H54 (cell line): ENCODE data around the gene ACTBL2.
"Not testable (repeated sequence)": the region's sequence is repeated elsewhere in the genome, so short reads cannot be mapped to it uniquely, and the experiment has no call there.

Experiments
- DNase-seq: peaks from one replicate; pipeline ENCODE4 v3.0.0; 2011; ENCODE audit warnings: low spot score, mixed read lengths; ENCODE audit not compliant: insufficient read length
- FAIRE-seq: peaks from 3 replicates; lab custom pipeline; 2011; peaks lifted over from hg19 to GRCh38; lab: Jason Lieb, UNC
- POLR2A ChIP-seq: IDR thresholded peaks from 2 replicates; pipeline ENCODE4 v1.6.1; 2011; ENCODE audit warnings: low read depth, mild to moderate bottlenecking, low read length

ACTBL2 gene

DNA sequence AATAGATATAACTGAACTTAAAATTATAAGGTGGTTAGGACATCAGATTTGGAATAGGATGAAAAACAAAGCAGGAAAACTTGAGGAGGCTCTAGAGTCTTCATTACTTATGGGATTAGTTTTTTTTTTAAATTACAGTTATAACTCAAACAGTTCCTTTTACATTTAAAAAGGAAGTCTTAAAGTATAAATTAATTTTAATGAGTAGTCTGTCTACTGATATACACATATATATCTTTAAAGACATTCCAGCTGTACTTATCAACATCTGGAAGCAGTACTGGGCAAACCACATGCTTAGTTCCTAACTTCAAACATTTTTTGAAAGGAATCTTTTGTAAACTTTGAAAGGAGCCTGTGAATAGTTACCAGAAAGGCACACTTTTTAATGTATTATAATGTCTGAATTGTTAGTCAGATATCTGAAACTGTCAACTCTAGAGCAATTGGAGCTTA, 6.0 kb downstream of the ACTBL2 start:
- TF ChIP-seq POLR2A = no peak
- no peak for FAIRE-seq
- DNase-seq = no peak

DNA sequence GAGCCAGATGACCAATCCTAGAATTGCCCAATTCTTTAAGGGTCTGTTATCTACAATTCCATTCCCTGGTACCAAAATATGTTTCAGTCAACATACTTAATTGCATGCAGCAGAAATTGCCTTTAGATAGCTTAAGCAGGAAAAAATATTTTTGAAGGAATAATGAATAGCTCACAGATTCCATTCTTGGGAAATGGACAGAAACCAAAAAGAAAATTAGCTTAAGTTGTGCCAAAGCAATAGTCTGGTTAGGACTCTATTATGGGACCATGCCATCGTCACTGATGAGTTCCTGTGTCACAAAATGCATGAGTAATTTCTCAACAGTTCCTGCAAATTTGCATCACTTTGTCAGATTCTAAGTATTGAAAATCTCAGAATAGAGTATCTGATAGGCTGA, 12.3 kb downstream of the ACTBL2 start:
- FAIRE-seq = no peak
- no peak for TF ChIP-seq POLR2A
- no peak for DNase-seq

DNA sequence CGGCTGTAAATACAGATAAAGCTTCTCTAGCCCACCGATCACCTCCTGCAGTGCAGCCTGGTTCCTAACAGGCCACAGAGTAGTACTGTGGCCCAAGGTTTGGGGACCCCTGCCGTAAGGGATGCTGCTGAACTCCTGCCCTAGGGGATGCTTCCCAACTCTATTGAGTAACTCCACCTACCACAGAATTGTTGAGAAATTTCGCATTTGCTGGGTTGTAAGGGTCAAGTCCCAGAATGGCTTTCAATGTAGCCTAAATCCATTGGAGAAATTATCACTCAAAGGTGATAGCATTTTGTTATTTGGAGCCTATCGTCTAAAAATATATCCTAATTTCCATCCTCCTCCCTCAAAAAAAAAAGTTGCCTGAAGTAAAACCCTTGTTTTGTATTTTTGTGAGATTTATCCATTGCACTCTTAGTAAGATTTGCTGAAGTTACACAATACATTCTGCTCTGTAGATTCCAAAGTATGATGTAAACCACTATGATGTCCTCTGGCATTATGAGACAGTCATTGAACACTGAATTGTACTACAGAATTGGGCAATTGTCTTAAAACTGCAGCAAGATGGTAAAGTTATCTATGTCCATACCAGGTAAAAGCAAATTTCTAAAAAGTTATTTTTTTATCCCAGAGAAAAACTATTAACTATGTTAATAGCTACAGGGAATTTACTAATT, 14.0 kb downstream of the ACTBL2 start:
- no peak for FAIRE-seq
- TF ChIP-seq POLR2A = no peak
- DNase-seq = no peak

DNA sequence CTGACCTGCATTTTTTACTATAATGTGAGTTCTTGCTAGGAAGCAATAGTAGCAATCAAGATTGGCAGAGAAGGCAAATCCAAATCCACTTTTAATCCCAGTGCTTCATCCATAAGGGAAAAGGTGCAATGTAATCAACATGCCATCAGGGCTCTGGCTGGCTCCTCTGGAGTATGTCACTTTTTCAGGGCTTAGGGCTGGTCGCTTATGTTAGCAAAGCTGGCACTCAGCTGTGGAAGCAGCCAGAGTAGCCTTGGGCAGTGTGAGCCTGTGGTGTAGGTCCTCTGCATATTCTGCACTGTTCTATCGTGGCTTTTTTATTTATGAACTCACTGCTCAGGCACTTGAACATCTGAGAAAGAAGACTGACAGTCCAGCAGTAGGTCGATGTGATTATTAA, 16.1 kb downstream of the ACTBL2 start:
- no peak for DNase-seq
- TF ChIP-seq POLR2A = no peak
- no peak for FAIRE-seq

DNA sequence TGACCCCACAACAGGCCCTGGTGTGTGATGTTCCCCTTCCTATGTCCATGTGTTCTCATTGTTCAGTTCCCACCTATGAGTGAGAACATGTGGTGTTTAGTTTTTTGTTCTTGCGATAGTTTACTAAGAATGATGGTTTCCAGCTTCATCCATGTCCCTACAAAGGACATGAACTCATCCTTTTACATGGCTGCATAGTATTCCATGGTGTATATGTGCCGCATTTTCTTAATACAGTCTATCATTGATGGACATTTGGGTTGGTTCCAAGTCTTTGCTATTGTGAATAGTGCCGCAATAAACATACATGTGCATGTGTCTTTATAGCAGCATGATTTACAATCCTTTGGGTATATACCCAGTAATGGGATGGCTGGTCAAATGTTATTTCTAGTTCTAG, 22.6 kb downstream of the ACTBL2 start:
- DNase-seq, FAIRE-seq: not testable (repeated sequence)

DNA sequence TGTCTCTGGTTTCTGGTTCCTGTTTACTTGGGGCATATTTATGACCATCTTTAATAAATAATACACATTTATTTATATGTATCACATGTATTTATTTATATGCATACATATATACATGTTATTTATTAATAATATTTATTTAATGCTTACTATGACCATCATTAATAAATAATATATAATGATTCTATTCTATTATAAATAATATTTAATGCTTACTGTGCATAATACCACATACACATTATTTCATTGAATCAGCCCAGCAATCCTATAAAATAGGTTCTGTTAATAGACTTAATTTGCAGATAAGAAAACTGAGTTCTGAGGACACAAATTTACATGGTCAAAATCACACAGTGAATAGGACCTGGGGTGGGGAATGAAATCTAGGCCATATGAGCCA, 24.2 kb downstream of the ACTBL2 start:
- FAIRE-seq (no peak), DNase-seq (no peak)
- no peak for TF ChIP-seq POLR2A

DNA sequence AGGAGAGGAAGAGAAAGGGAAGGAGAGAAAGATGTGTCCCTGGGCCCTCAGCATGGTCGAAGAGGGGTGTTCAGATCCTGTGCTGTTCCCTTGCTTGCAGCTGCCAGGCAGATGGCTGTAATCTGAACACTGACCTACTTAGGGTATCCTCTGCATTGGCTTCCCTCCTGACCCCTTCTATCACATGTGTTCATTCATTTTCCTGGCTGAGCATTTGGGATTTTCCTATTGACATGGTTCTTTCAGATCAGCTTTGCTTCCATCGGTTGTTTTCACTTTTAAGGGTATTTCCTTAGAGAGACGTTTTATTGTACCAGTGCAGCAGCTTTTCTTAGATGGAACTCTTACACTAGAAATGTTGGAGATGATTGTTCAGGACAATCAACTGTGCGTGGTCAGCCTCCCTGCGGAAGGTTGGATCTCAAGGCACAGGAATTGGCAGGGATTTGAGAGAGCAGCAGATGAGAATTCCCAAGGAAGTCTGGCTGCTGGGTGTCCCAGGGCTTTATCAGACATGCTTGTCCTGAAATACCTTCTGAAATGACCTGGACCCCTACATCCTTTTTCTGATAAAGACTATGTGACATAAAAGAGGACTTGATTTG, 26.0 kb downstream of the ACTBL2 start:
- no peak for TF ChIP-seq POLR2A
- FAIRE-seq (no peak), DNase-seq (no peak)

DNA sequence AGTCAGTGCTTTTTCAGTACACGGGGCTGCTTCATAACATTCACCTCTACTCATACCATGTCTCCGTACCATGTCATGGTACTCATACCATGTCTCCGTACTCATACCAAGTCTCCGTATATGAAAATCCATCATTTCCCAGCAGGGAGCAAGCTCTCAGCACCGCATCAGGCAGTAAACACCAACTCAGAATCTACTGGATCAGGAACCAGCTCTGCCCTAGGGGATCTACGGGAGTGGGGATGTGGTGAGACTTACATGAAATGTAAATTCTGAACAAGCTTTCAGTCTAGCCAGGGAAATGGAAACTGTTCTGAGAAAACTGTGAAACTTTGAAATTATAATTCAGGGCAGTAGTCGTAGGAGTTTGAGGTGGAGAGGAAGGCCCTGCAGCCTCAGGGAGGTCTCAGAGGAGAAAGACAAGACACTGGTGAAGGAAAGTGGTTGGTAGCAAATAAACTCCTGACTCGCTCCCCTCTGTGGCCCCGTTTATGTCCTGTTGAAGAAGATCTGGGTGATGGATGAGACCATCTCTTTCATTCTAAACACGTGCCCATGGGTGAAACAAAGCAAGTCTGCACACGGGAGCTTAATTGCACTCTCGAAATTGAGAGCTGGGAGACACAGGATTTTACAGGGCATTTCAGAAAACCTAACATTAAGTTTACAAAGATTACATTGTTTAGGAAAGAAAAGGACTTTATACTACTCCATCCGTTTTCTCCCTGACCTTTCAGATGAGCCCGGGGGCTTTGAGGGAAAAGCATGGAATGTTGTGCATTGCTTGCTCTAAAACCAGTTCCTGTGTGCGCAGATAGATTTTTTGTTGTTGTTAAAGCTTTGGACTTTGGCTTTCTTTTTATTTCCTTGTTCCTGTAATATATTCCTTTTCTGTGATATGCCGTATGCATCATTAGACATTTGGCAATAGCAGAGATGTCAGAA, 26.8 kb downstream of the ACTBL2 start:
- TF ChIP-seq POLR2A = no peak
- FAIRE-seq (no peak), DNase-seq (no peak)

DNA sequence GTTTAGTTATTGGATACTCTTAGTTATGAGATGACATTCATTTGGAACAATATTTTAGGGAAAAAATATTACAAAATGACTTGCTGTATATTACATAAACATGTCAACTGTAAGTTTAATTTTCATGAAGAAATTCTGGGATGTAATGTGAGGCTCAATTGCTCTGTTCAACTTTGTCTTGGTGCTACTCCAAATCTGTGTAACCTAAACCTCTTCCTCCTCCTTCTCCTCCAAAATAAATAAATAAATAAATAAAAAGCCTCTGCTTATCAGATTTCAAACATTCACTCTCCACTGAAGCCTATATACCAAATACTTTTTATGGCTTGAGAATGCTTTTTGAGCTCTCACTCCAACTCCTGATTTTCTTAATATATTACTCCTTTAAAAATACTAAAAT, 27.7 kb downstream of the ACTBL2 start:
- TF ChIP-seq POLR2A = no peak
- FAIRE-seq = no peak
- no peak for DNase-seq

DNA sequence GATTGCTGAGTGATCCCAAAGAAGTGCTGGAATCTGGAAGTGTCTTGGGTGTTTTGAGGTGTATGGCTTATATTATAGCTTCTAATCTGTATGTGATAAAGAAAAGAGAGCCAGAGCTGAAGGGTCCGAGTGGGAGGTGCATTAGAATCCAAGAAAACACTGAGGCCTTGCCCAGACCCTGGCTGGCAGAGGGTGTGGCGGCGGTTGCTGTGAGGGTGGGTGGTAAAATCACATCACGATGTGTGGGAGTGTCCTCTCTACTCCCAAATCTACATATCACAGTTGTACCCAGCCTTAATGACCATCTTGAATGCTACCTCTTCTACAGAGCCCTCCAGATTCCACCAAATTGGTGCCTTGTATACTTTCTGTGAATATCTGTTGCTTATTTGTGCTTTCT, 28.9 kb downstream of the ACTBL2 start:
- no peak for TF ChIP-seq POLR2A
- DNase-seq (no peak), FAIRE-seq (no peak)

DNA sequence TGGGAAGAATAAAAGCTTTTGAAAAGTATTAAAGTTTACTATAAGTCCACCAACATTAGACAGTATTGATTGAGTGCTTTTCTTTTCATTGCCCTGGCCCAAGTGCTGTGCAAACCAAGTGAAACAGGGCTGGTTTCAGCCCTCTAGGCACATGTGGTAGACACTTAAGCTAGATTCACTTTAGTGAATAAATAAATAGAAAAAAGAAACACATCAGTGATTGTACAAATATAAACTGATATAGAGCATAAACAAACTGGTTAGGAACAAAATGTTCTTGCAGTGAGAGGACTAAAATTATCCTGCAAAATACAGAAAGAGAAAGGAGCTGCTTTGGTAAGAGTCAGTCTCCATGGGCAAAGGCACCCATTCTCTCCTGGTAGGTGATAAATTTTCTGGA, 29.7 kb downstream of the ACTBL2 start:
- DNase-seq = no peak
- TF ChIP-seq POLR2A = no peak
- no peak for FAIRE-seq

DNA sequence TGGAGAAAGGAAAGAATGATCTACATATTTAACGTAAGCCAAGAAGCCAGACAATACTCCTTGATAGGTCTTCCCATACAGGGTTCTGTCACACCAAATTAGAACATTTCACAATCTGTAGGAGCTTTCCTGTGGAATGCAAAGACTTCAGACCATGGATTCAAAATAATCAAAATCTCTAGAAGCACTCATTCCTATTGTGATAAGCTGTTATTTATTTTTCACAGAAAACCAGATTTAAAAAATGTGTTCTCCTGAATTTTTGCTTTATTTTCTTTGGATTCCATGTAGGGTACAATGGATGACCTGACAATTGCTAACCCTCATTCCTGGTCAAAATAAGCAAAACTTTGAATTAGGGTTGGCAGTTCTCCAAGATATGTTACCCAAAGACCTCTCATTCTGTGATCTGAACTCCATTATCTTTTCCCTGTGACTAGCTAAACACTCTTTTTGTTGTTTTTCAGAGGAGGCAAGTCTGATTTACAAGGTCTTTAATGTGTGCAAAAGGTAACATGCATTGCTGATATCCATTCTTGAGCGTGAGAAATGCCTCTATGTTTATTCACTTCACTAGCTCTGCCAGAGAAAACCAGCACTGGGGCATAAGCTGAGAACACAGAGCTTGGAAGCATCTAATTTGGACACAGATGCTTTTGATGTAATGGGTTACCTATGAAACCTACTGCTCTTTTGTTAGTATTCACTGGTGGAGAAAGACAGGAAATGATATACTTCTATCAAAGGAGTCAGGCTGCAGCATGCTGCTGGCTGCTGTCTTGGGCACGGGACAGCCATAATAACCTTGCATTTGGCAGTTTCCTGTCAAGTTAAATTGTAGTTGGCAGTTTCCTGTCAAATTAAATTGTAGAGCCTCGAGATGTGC, 31.4 kb downstream of the ACTBL2 start:
- FAIRE-seq = no peak
- TF ChIP-seq POLR2A = no peak

DNA sequence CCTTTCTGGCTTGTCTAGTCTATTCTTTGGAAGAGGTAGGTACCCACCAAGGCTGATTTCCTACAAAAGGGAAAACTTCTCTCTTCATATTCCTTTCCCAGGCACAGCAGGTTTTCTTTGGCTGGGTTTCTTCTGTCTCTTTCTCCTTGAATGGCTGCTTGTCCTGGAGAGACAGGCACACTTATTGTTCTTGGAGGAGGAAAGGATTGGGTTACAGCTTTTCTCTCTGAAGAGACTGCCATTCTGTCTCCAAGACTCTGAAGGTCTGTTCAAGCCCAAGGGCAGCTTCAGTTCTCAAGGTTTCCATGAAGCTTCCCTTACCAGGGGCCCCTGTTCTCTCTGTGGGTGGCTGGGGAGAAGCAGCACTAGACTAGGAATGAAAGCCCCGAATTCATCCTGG, 33.9 kb downstream of the ACTBL2 start:
- no peak for TF ChIP-seq POLR2A
- DNase-seq = no peak
- FAIRE-seq = no peak

More for the DNA sequence above, 31.4 kb downstream of the ACTBL2 start:
- DNase-seq = no peak

DNA sequence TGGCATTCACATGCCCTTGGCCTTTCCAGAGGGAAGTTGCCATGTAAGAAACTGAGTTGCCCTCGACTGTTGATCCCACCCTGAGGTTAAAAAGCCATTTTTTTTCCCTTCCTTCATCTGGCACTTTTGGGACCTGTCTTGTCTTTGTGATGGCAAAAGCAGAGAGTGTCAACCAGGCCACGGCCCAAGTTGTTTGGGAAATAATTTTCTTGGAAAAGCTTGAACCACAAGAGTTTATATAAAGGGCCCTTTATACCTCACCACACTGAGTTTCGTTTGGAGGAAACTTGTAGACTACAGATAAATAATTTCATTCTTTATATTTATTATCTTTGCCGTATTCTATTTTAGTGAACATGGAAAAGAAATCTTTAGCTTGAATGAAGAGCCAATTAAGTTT, 34.3 kb downstream of the ACTBL2 start:
- no peak for FAIRE-seq
- TF ChIP-seq POLR2A = no peak
- no peak for DNase-seq
